Activated CD8-positive, alpha-beta memory T cell treated with anti-CD3 and anti-CD28 coated beads, Interleukin-2, amount 50 U/mL, for 1 hour (primary cell): ENCODE measurements around the gene RTP5.
"Not testable (repeated sequence)": the region's sequence is repeated elsewhere in the genome, so short reads cannot be mapped to it uniquely, and the experiment has no call there.

Source experiments
- DNase-seq: peaks from one replicate; pipeline ENCODE4 v3.0.0-alpha.2; 2020; ENCODE audit errors: extremely low read depth

Gene RTP5

DNA sequence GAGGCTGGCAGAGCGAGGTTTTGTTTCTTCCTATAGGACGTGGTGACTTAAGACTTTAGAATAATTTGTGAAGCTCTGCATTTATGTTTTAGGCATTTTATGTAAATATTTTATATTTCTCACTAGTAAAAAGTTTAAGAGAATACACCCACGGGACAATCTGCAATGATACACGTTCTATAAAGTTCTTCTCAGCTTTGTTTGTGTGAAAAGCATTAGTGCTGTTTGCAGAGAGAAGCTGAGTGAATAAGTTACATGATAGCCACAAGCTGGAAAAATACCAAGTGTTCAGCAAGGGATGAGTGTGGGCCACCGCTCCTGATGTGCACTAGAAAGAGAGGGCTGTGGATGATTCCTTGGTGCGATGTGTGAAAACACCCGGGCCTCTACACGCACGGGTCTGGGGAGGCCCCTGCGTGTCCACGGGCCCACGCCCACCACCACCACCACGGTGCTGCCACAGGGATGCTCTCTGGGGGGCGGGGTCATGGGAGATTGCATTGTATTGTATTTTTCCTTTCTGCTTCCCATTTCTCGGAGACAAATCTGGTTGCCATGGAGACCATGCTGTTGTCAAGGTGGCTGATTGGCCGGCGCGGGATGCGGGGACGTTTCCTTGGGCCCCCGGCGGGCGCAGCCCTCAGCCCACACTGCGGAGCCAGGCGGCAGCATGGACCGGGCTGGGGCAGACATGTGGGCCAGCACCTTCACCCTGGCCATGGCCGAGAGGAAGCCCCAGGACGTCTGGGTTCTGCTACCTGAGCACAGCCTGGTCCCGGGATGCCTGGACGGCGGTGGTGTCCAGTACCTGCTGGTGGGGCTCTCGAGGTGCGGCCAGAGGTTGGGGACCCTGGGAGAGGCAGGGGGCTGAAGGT is at the start of gene RTP5:
Gene RTP5, plus strand, starts transcription at position 643 of the 875 bp plus-strand sequence. Its CDS starts 28 bp downstream, at position 671.
- DNase-seq = no peak

DNA sequence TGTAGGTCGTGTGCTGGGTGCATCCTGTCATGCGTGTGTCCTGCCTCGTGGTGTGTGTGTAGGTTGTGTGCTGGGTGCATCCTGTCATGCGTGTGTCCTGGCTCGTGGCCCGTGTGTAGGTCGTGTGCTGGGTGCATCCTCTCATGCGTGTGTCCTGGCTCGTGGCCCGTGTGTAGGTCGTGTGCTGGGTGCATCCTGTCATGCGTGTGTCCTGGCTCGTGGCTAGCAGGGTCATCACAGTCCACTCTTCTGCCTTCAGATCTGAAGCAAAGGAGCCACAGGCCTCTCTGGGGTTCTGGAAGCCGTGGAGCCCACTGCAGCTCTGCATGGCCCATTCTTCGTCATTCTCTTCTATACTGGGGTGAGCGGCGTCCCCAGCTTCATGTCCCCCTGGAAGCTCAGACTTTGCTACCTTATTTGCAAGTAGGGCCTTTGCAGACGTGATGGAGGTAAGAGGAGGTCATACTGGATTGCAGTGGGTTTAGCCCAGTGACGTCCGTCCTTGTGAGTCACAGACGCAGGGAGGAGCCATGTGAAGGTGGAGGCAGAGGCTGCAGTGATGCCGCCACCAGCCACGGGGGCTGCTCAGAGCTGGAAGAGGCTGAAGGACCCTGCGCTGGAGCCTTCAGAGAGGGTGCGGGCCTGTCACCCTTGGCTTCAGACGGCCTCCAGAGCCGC is 49.4 kb upstream of the RTP5 start:
- not testable (repeated sequence) for DNase-seq

DNA sequence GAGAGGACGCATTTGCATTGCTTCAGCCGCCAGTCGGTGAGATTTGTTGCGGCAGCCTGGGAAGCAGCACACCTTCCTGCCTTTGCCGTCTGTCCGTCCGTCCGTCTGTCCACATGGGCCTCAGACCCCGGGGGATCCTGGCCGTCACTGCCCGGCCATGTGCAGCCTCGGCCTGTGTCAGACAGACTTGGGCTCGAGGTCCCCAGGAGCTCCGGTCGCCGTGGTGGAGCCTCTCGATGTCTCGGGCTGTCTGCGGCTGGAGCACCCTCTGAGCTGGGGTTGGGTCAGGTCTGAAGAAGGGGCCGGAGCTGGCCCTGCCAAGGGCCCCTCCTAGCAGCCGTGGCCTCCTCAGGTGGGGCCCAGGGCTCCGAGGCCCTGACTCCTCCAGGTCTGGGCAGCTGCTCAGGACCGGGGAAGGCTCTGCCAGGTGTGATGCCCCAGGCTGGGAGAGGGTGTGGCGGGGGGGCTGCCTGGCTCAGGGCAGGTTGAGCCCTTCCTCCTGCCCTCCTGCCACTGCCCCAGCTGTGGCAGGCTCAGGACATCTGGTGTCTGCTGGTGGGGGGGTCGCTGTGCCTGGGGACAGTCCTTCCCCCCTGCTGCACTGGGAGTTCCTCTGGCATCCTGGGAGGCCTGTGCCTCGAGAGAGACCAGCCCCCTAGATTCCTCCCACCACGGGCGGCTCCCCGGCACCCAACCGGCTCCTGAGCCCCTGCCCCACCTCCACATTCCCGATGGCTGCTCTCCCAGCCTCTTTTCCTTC is 48.7 kb upstream of the RTP5 start:
- no peak for DNase-seq

DNA sequence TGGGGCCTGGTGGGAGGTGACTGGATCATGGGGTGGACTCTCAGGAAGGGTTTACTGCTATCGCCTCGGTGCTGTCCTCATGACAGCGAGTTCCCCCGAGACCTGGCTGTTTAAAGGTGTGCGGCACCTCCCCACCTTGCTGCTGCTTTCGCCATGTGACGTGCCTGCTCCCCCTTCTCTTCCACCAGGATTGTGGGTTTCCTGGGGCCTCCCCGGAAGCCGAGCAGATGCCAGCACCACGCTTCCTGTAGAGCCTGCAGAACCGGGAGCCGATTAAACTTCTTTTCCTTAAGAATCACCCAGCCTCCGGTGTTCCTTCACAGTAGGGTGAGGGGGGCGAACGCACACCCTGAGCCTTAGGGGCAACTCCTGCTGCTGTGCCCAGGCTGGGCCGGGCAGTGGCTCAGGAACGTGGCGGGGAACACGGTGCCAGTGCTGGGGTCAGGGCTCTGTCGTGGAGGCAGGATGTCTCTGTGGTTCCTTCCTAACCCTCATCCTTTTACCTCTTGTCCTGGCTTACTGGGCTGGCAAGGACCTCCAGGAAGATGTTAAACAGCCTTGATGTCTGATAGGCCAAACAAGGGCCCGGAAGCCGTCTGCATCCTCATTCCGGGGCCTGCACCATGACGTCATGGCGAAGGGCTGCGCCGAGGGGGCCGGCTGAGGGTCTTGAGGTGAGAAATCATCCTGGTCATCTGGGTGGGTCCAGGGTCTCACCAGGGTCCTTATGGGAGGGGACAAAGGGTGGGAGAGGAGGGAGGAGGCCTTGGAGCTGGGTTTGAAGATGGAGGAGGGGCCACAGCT is 47.9 kb upstream of the RTP5 start:
- DNase-seq = no peak

DNA sequence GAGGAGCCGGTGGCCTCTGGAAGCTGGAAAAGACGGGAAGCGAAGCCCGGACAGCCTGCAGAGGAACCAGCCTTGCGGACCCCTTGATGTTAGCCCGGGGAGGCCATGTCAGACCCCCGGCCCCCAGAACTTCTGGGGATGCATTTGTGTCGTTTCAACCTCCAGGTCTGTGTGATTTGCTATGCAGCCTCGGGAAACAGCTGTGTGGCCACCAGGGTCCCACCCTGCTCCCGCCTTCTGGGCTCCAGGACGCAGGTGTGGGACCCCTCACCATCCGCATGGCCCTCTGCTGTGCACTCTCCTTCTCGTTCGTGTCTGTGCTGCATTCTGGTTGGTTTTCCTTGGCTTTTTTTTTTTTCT is 47.3 kb upstream of the RTP5 start:
- no peak for DNase-seq

DNA sequence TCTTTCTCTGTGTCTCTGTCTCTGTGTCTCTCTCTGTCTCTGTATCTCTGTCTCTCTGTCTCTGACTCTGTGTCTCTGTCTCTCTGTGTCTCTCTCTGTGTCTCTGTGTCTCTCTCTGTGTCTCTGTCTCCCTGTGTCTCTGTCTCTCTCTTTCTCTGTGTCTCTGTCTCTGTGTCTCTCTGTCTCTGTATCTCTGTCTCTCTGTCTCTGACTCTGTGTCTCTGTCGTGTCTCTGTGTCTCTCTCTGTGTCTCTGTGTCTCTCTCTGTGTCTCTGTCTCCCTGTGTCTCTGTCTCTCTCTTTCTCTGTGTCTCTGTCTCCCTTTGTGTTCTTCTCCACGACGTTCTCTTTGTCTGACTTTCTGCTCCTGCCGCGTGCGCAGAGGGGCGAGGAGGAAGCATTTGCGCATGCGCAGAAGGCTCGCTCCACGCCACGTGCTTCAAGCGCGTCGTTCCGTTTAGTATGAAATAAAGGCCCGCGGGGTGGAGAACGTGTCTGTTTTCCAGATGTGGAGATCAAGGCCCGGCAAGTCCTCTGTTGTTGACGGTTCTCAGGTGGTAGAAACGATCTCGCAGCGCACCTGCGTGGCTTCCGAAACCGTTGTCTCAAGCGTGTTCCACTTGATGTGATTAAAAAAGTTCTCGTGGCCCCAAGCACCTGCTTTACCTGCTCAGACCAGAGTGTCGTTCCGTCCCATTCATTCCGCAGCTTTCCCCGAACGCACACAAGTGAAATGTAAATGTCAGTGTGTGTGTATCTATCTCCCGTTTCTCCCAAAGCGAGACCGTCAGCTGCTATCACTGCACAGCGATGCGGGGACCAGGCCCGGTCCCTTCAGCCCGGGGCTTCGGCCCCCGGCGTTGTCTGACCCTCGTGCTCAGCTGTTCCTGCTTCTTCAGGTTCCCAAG is 45.7 kb upstream of the RTP5 start:
- DNase-seq = not testable (repeated sequence)

DNA sequence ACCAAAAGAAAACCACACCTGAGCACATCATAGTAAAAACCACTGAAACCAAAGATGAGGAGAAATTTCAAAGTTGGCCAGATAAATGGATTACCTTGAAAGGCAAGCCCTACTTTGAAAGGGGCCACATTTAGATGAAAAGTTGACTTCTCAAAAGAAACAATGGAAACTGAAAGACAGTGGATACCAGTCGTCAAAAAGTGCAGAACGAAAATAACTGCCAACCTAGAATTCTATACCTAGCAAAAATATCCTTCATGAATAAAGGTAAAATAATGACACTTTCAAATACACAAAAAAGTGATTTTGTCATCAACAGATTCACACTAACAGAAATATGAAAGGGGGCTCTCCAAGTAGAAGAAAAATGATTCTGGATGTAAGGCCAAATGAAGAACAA is 42.1 kb upstream of the RTP5 start:
- DNase-seq = no peak

DNA sequence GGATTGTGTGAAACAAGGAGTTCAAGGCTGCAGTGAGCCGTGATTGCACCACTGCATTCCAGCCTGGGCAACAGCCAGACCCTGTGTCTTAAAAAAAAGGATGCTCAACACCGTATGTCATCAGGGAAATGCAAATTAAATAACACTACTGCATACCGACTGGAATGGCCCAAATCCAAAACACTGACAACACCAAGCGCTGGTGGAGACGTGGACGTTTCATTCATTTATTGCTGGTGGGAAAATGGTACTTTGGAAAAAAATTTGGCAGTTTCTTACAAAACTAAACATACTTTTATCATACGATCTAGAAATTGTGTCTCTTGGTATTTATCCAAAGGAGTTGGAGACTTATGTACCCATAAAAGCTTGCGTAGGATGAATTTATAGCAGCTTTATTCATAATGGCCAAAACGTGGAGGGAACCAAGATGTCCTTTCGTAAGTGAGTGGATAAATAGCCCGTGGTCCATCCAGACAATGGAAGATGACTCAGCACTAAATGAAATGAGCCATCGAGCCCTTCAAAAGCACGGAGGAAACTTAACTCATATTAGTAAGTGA is 36.3 kb upstream of the RTP5 start:
- DNase-seq = no peak

DNA sequence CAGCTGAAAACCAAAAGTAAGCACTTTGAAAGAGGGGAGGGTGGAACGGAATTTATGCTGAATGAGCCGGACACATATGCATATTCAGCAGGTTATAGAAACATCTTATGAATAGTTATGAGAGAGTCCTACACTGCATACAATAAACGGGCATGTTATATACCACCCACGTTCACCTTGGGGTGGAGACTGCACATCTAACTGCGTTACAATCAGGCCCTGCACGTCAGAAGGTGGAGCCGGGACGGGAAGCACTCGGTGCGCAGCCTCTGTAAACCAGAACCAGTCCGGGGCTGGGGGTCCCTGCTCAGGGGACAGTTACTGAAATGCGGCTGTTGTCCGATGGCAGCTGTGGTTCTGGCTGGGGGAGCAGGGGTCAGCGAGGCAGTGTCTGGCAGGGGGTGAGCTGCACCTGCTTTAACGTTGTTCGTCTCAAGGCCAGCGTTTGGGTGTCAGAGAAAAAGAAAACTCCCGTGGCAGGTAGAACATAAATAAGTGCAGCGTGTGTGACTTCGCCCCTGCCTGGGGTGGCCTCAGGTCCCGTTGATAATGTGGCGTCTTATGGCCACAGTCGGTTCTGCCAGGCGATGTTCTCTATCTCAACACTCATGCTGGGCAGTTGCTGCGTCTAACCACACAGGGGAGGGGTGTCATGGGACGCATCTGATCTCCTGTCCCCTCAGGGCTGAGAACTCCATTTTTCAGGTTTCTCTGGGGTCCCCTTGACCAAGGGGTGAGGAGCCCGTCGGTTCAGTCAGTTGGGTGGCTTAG is 35.6 kb upstream of the RTP5 start:
- not testable (repeated sequence) for DNase-seq

DNA sequence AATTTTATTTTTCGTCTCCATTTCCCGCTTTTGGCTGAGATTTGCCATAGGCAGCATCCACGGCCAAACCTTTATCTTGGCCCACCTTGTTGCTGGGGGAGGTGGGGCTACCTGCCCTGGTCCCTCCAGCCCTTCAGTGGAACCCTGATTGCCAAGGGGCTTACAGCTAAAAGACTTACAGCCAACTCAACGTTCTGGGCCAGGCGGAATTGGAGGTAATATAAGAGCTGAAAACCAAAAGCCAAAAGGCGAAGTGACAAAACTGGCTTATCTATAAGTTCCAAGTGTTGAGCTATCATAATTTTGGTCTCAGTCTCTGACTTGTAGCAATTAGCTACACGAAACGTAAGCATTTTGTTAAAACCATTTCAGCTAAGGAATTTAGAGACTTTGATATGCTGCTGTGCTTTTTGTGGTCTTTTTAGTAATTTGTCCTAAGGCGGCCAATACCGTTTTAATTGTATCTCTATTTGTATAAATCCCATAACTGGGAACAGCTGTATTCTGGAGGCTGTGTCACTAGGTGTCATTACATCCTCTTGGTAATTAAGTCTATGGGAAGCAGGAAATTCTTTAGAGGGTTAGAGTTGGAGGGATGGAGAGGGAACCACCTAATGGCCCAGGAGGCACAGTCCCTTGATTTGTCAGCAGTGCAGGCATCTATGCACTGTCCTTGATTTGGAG is 34.9 kb upstream of the RTP5 start:
- no peak for DNase-seq

DNA sequence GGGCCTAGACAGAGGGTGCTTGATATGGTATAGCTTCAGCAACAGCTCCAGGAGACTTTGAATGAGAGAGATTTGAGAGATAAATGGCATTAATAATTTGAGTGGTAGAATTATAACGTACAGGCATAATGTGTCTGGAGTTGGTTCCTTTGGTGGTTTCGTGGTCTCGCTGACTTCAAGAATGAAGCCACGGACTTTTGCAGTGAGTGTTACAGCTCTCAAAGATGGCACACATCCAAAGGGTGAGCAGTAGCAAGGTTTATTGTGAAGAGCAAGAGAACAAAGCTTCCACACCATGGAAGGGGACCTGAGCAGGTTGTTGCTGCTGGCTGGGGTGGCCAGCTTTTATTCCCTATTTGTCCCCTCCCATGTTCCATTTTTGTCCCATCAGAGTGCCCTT is 33.9 kb upstream of the RTP5 start:
- DNase-seq = no peak

DNA sequence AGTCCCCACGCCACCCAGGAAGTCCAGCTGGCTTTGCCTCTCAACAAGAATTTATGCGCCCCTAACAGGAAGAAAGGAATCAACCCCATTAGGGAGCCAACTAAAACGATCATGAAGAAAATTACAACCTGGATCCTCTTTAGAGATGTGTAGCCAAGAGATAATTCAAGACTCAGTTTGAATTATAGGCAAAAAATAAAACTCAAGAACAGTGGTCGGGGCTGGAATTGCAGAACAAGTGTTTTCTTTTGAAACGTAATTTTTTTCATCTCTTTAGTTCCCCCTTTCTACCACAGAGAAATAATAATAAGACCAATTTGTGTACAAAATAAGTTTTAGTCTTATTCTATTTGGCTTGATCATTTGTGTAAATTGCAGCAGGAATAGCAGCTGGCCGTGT is 33.2 kb upstream of the RTP5 start:
- no peak for DNase-seq

DNA sequence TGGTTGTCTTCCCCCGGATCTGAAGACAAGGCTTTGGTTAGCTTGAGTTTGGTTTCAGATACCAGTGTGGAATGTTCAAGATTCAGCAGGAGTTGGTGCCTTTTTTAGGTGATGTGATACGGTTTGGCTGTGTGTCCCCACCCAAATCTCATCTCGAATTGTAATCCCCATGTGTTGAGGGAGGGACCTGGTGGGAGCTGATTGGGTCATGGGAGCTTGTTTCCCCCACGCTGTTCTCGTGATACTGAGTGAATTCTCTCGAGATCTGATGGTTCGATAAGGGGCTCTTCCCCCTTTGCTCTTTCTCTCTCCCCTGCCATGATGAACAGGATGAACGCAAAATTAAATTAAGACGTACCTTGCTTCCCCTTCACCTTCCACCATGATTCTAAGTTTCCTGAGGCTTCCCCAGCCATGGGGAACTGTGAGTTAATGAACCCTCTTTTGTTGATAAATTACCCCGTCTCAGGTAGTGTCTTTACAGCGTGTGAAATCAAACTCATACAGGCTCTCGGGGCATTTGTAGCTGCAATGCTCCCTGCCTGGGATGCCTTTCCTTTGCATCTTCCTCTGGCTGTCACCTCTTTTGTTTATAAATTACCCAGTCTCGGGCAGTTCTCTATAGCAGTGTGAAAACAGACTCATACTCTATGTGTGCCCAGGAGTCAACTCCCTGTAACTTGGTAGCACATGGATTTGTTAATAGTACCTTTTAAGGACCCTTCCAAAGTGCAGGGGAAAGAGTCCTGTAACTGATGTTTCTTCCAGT is 32.1 kb upstream of the RTP5 start:
- no peak for DNase-seq

DNA sequence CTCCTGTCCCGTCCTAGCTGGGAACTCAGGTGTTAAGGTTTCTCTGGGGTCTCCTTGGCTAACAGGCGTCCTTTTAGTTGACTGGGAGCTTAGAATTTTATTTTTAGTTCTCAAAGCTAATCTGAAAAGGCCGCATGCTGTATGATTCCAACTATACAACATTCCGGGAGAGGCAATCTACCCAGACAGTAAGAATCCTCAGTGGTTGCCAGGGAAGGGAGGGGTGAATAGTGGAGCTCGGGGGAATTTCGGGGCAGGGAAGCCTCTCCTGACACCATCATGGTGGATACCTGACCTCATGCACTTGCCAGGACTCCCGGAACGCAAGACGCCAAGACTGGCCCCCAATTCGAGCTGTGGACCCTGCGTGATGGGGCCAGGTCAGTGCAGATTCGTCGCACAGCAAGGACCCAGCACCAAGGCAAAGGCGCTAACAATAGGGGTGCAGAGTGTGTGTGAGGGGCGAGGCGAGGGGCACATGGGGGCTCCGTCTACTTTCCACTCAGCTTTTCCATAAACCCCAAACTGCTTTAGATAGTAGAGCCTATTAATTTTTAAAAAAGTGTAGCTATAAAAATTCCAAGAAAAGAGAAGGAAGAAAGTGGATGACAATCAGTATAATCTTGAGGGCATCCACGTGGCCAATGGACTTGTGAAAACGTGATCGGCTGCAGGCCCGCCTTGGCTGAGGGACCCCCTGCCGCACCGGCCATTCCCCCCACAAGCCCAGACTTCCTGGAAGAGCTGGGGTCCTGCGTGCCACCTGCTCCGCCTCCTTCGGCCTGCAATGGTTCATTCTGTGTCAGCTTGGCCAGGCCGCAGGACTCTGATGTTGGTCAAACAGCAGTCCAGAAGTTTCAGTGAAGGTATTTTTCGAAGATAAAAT is 28.1 kb upstream of the RTP5 start:
- DNase-seq = no peak

DNA sequence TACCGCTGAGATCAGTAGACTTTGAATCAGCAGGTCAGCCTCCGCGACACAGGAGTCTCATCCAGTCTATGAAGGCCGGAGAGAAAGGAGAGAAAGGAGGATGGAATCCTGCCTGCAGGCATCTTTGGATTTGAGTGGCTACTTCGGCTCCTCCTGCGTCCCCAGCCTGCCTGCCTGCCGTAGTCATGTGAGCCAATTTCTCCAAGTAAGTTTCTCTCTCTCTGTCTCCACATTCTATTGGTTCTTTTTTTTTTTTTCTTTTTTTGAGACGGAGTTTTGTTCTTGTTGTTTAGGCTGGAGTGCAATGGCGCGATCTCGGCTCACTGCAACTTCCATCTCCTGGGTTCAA is 27.5 kb upstream of the RTP5 start:
- DNase-seq = no peak

DNA sequence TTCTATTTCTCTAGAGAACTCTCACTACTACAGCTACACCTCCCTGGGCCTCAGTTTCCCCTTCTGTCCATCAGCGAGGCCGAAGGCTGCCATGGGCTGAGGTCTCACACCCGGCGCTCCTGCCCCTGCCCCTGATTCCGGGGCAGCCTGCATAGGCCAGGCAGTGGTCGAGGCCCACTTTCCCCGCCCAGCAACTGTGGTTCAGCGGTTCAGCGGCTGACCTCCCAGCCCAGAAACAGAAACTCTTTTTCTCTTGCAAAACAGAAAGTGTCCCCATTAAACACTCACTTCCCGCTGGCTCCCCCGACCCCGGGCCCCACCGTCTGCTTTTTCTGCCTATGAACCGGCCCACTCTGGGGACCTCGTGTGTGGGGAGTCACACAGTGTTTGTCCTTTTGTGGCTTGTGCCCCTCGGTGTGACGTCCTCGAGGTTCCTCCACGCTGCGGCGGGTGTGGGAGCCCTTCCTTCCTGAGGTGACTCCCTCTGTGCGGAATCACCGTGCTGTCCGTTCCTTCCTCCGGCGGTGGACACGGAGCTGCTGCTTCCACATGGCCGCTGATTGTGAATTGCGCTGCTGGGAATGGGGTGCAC is 26.8 kb upstream of the RTP5 start:
- peak; percentile 48 for DNase-seq
